HG03060 (cell line): ENCODE data around the gene ARFGAP1.
"Not testable (repeated sequence)": the region's sequence is repeated elsewhere in the genome, so short reads cannot be mapped to it uniquely, and the experiment has no call there.

ENCODE experiments used
- ATAC-seq: cut with Tn5 transposase; IDR thresholded peaks from one replicate; pipeline ENCODE4 v1.9.1; 2021; ENCODE audit warnings: low read depth, moderate number of reproducible peaks; ENCODE audit not compliant: unreplicated experiment

The ARFGAP1 gene

GRCh38 chr20:63329331-63330083 lies 56.9 kb downstream of the ARFGAP1 start:
- no peak for ATAC-seq

DNA sequence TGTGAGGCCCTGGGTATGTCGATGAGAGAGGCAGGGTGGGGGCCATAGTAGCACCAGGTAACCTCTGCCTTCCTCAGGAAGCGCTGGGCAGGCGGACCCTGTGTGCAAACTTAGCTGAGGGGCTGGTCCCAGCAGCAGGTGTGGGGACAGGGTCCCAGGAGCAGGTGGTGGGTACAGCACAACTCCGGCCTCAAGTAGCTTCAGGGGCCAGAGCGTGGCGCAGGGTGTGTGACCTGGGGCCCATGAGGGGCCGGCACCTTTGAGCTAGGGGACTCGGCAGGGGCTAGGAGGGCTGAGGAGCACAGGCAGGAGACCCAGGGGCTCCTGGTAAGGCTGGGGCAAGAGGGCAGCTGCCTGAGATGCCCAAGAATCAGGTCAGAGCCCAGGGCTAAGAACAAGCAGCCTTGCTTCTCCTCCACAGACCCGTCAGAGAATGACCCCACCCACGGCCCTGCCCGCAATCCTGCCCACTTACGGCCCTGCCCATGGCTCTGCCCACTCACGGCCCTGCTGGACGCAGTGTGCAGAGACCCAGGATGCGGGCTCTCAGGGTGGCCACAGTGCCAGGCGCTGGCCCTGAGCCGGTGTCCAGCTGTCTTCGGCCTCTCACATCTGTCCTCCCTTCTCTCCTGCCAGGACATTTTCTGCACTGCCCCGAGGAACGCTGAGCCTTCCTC lies 57.6 kb downstream of the ARFGAP1 start:
- ATAC-seq, result no peak

DNA sequence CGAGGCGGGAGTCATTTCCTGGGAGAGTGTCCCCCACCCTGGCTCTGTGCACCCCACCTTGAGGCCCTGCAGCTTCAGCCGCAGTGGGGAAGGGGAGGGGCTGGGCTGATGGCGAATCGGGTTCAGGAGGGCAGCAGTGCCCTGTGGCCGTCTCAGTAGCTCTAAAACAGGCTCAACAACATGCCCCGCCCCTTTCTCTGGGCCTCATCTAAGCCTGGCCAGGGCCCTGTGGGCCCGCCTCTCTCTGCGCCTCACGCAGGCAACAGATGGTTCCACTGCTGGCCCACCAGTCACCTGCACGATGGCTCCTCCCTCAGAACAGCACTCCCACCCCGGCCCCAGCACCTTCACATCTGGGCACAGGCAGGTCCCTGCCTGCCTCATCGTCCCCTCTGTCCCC lies 58.3 kb downstream of the ARFGAP1 start:
- ATAC-seq, result no peak

GRCh38 chr20:63331741-63332400 lies 59.3 kb downstream of the ARFGAP1 start:
- no peak for ATAC-seq

GRCh38 chr20:63332488-63333240 lies 60.1 kb downstream of the ARFGAP1 start:
- ATAC-seq, result no peak

GRCh38 chr20:63333241-63333836 lies 60.7 kb downstream of the ARFGAP1 start:
- ATAC-seq, result no peak

- no peak for ATAC-seq
Observed at GRCh38 chr20:63334356-63334755, 61.7 kb downstream of the ARFGAP1 start.

DNA sequence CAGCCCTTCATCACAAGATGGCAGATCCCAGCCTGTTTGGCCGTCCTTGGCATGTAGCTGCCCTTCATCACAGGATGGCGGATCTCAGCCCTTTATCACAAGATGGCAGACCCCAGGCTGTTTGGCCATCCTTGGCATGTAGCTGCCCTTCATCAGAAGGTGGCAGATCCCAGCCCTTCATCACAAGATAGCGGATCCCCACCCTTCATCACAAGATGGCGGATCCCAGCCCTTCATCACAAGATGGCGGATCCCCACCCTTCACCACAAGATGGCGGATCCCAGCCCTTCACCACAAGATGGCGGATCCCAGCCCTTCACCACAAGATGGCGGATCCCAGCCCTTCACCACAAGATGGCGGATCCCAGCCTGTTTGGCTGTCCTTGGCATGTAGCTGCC lies 62.4 kb downstream of the ARFGAP1 start:
- not testable (repeated sequence) for ATAC-seq

GRCh38 chr20:63335711-63336110 lies 63.1 kb downstream of the ARFGAP1 start:
- ATAC-seq, result no peak

- ATAC-seq, result no peak
Observed at GRCh38 chr20:63336232-63336752, 63.7 kb downstream of the ARFGAP1 start.

- no peak for ATAC-seq
Observed at GRCh38 chr20:63337786-63338420, 65.3 kb downstream of the ARFGAP1 start.
